CD4-positive, CD25-positive, alpha-beta regulatory T cell (primary cell): ENCODE measurements around the gene BTBD2. TPM values are rescaled to one million over a fixed set of nuclear protein-coding genes. Genes with fewer than 3 reads are reported as not detected.

ENCODE experiments used
- ATAC-seq, 2 donors: fragments of 150-1000 bp; cut with Tn5 transposase; one replicate each; pipeline ENCODE4 v1.10.0; 2021; ENCODE audit warnings: low read depth in 2 of 2, moderate number of reproducible peaks in 2 of 2, moderate library complexity in 1 of 2
- DNase-seq, 3 donors: peaks; one replicate each; pipeline versions ENCODE4 v3.0.0 to v3.0.0-alpha.2; 2012 to 2022; ENCODE audit warnings: mixed read lengths in 1 of 3
- H3K27ac ChIP-seq: one replicate; pipeline ENCODE4 v1.7.0; 2013; ENCODE audit warnings: mild to moderate bottlenecking, low read length; ENCODE audit not compliant: insufficient read depth, poor library complexity, severe bottlenecking
- H3K27me3 ChIP-seq: one replicate; pipeline ENCODE4 v1.7.0; 2013; ENCODE audit warnings: low read length; ENCODE audit not compliant: control insufficient read depth, insufficient read depth
- H3K36me3 ChIP-seq: one replicate; pipeline ENCODE4 v1.7.0; 2013; ENCODE audit warnings: mild to moderate bottlenecking, low read length, moderate library complexity; ENCODE audit not compliant: control insufficient read depth, insufficient read depth
- H3K4me1 ChIP-seq: 2 replicates; pipeline ENCODE4 v1.7.0; 2013; ENCODE audit warnings: mild to moderate bottlenecking, low read length; ENCODE audit not compliant: insufficient read depth, control insufficient read depth, poor library complexity, severe bottlenecking
- H3K4me3 ChIP-seq: one replicate; pipeline ENCODE4 v1.7.0; 2013; ENCODE audit warnings: low read depth, mild to moderate bottlenecking, low read length, moderate library complexity
- H3K9me3 ChIP-seq, 2 experiments: 1 replicate in 1 of 2; 2 replicates in 1 of 2; pipeline ENCODE4 v1.7.0; 2013; ENCODE audit warnings: low read length in 2 of 2, mild to moderate bottlenecking in 1 of 2, moderate library complexity in 1 of 2; ENCODE audit not compliant: control insufficient read depth in 2 of 2
- H3K27ac Mint-ChIP-seq, 3 donors: one replicate each; pipeline ENCODE4 v1.8.0; 2020 to 2022; ENCODE audit warnings: mild to moderate bottlenecking in 3 of 3, mixed read lengths in 3 of 3, moderate library complexity in 2 of 3
- H3K27me3 Mint-ChIP-seq: one replicate; pipeline ENCODE4 v1.8.0; 2022; ENCODE audit warnings: mild to moderate bottlenecking, mixed read lengths
- H3K36me3 Mint-ChIP-seq: one replicate; pipeline ENCODE4 v1.8.0; 2020; ENCODE audit warnings: mixed read lengths
- H3K4me1 Mint-ChIP-seq, 4 donors: one replicate each; pipeline ENCODE4 v1.8.0; 2020 to 2022; ENCODE audit warnings: mixed read lengths in 4 of 4, mild to moderate bottlenecking in 1 of 4
- H3K4me3 Mint-ChIP-seq, 4 donors: one replicate each; pipeline ENCODE4 v1.8.0; 2020 to 2022; ENCODE audit warnings: mild to moderate bottlenecking in 4 of 4, mixed read lengths in 4 of 4, moderate library complexity in 3 of 4
- H3K9me3 Mint-ChIP-seq, 7 donors: one replicate each; pipeline ENCODE4 v1.8.0; 2020 to 2022; ENCODE audit warnings: mixed read lengths in 7 of 7, mild to moderate bottlenecking in 3 of 7, moderate library complexity in 2 of 7
- polyA plus RNA-seq, 4 donors: library from polyadenylated mRNA; unstranded; fragments of 300-500 nt; fragmentation: Illumina TruSeq; gene quantifications; one replicate each; pipeline ENCODE4 v1.2.3, GENCODE V29; 2021
- total RNA-seq: library from RNA; stranded (reverse); gene quantifications from one replicate; pipeline ENCODE4 v1.2.3, GENCODE V29; 2022

The BTBD2 gene
- total and polyA plus RNA-seq, 5 donors from 2014 or later, result 3.2 to 58.6 (median 5.1) TPM

GRCh38 chr19:2060884-2061494, 45.5 kb upstream of the BTBD2 start:
- Histone ChIP-seq H3K27ac (peak overlapping the region; percentile 99), H3K9me3 (no peaks in the 10 kb centered on the region), H3K4me3 (peak overlapping the region; percentile 68), H3K27me3 (no peaks in the 10 kb centered on the region), H3K36me3 (no peaks in the 10 kb centered on the region), H3K4me1 (peaks cover 61% of the 10 kb centered on the region)
- Mint-ChIP-seq H3K27me3 (peaks cover 4% of the 10 kb centered on the region), H3K36me3 (no peaks in the 10 kb centered on the region), H3K4me3 (peak overlapping the region; percentile 89 to 98 (median 95)), H3K4me1 (peaks cover 0 to 50% (median 12%) of the 10 kb centered on the region in 4 donors), H3K9me3 (no peaks in the 10 kb centered on the region), H3K27ac (peak overlapping the region; percentile 96 to 98 (median 97))
- ATAC-seq (peak; percentile 35 to 49), DNase-seq (peak in 1 of 3 donors; percentile 84)

GRCh38 chr19:2059422-2060201, 44.1 kb upstream of the BTBD2 start:
- peak overlapping the region; percentile 96 to 98 (median 97) for H3K27ac Mint-ChIP-seq
- ATAC-seq, result no peak
- Histone ChIP-seq H3K27me3 (no peaks in the 10 kb centered on the region), H3K4me3 (no peak overlapping the region), H3K36me3 (no peaks in the 10 kb centered on the region), H3K27ac (peak overlapping the region; percentile 99), H3K9me3 (no peaks in the 10 kb centered on the region), H3K4me1 (peaks cover 71% of the 10 kb centered on the region)
- no peaks in the 10 kb centered on the region for H3K36me3 Mint-ChIP-seq
- no peaks in the 10 kb centered on the region for H3K9me3 Mint-ChIP-seq
- H3K4me1 Mint-ChIP-seq, result peaks cover 0 to 62% (median 15%) of the 10 kb centered on the region in 4 donors
- peaks cover 4% of the 10 kb centered on the region for H3K27me3 Mint-ChIP-seq
- H3K4me3 Mint-ChIP-seq, result peak overlapping the region; percentile 89 to 94 (median 91)
- DNase-seq, result no peak

GRCh38 chr19:2058570-2059421, 43.3 kb upstream of the BTBD2 start:
- H3K9me3 Mint-ChIP-seq, result no peaks in the 10 kb centered on the region
- H3K9me3 ChIP-seq, result no peaks in the 10 kb centered on the region
- peak overlapping the region in 3 of 4 donors; percentile 66 to 77 (median 75) for H3K4me3 Mint-ChIP-seq
- H3K4me1 Mint-ChIP-seq, result peaks cover 0 to 66% (median 15%) of the 10 kb centered on the region in 4 donors
- H3K36me3 ChIP-seq, result no peaks in the 10 kb centered on the region
- DNase-seq (no peak), ATAC-seq (no peak)
- H3K36me3 Mint-ChIP-seq, result no peaks in the 10 kb centered on the region
- H3K27ac ChIP-seq, result peak overlapping the region; percentile 99
- H3K4me1 ChIP-seq, result peaks cover 71% of the 10 kb centered on the region
- no peaks in the 10 kb centered on the region for H3K27me3 ChIP-seq
- no peak overlapping the region for H3K4me3 ChIP-seq
- H3K27me3 Mint-ChIP-seq, result peaks cover 4% of the 10 kb centered on the region
- peak overlapping the region in 2 of 3 donors; percentile 85 to 87 for H3K27ac Mint-ChIP-seq

- no peaks in the 10 kb centered on the region for H3K27me3 ChIP-seq
- ATAC-seq, result no peak
- H3K4me3 ChIP-seq, result no peak overlapping the region
- no peaks in the 10 kb centered on the region for H3K9me3 ChIP-seq
- peak overlapping the region; percentile 99 for H3K27ac ChIP-seq
- no peak for DNase-seq
- H3K36me3 ChIP-seq, result no peaks in the 10 kb centered on the region
- Mint-ChIP-seq H3K27me3 (peaks cover 4% of the 10 kb centered on the region), H3K27ac (peak overlapping the region; percentile 29 to 83 (median 71)), H3K4me1 (peaks cover 0 to 68% (median 15%) of the 10 kb centered on the region in 4 donors), H3K4me3 (peak overlapping the region; percentile 2 to 77 (median 70)), H3K9me3 (no peaks in the 10 kb centered on the region), H3K36me3 (no peaks in the 10 kb centered on the region)
- peaks cover 71% of the 10 kb centered on the region for H3K4me1 ChIP-seq
Observed at GRCh38 chr19:2057484-2058469, 42.3 kb upstream of the BTBD2 start.

- no peaks in the 10 kb centered on the region for H3K9me3 ChIP-seq
- H3K4me3 ChIP-seq, result no peak overlapping the region
- ATAC-seq (no peak), DNase-seq (no peak)
- peak overlapping the region; percentile 80 for H3K27ac ChIP-seq
- Mint-ChIP-seq H3K36me3 (no peaks in the 10 kb centered on the region), H3K9me3 (no peaks in the 10 kb centered on the region), H3K27me3 (peaks cover 1% of the 10 kb centered on the region), H3K27ac (peak overlapping the region in 2 of 3 donors; percentile 29 to 63), H3K4me3 (peak overlapping the region; percentile 25 to 79 (median 64)), H3K4me1 (peaks cover 0 to 71% (median 12%) of the 10 kb centered on the region in 4 donors)
- H3K36me3 ChIP-seq, result no peaks in the 10 kb centered on the region
- peaks cover 70% of the 10 kb centered on the region for H3K4me1 ChIP-seq
- H3K27me3 ChIP-seq, result no peaks in the 10 kb centered on the region
Observed at GRCh38 chr19:2056837-2057192, 41.3 kb upstream of the BTBD2 start.

GRCh38 chr19:2055931-2056836, 40.7 kb upstream of the BTBD2 start:
- Mint-ChIP-seq H3K4me1 (peaks cover 0 to 73% (median 12%) of the 10 kb centered on the region in 4 donors), H3K9me3 (no peaks in the 10 kb centered on the region), H3K36me3 (no peaks in the 10 kb centered on the region), H3K27ac (peak overlapping the region; percentile 63 to 94 (median 88)), H3K4me3 (peak overlapping the region in 3 of 4 donors; percentile 62 to 69 (median 66)), H3K27me3 (peaks cover 4% of the 10 kb centered on the region)
- peaks cover 73% of the 10 kb centered on the region for H3K4me1 ChIP-seq
- H3K27ac ChIP-seq, result peak overlapping the region; percentile 80
- DNase-seq (peak in 1 of 3 donors; percentile 77), ATAC-seq (no peak)
- H3K4me3 ChIP-seq, result peak overlapping the region; percentile 51
- H3K9me3 ChIP-seq, result no peaks in the 10 kb centered on the region
- H3K27me3 ChIP-seq, result no peaks in the 10 kb centered on the region
- no peaks in the 10 kb centered on the region for H3K36me3 ChIP-seq
